ENCODE results near the gene LCE6A.

The LCE6A gene

DNA sequence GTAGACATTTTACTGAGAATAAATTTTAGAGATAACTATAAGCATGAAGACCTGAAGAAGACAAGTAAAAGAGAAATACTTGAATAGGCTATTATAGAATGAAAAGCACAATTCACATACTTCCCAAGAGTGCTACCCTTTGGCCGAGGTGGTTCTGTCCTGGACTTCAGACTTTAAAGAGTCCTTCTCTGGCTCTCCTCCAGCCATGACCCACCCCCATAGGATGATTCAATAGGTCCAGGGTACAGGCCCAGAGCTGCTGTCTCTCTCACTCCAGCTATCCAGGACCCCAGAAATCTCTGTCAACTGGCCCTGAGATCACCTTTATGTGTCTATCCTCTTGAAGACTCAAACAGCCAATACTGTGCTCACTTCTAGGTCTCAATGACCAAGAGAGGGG, 34.2 kb downstream of the LCE6A start:
- no peak for DNase-seq (ENCODE audit: low spot score)

DNA sequence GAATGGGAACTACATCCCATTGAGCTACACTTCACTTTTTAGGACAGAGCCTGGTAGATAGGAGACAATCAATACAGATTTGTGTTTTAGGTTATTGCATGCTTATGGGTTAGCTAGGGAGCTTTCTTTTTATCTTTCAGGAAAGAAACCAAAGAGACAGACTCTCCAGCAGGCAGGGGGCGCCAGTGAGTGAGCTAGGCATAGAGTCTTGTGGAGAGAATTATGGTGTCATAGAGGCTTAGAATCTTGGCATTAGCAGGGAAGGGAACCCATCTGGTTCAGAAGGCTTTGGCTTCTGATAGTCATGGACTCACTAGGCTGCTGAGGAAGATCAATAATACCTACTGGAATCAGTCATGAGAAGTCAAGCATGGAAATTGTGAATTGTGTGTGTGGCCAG, 35.4 kb downstream of the LCE6A start, which contains the start of gene SMCP:
Gene SMCP, plus strand, starts transcription at position 281 of the 400 bp plus-strand sequence. CDS start 6,101 bp downstream, outside the sequence.
- DNase-seq (ENCODE audit: low spot score): no peak

- DNase-seq (ENCODE audit: low spot score): no peak
Measured at GRCh38 chr1:152879559-152880198, 37.0 kb downstream of the LCE6A start.

DNA sequence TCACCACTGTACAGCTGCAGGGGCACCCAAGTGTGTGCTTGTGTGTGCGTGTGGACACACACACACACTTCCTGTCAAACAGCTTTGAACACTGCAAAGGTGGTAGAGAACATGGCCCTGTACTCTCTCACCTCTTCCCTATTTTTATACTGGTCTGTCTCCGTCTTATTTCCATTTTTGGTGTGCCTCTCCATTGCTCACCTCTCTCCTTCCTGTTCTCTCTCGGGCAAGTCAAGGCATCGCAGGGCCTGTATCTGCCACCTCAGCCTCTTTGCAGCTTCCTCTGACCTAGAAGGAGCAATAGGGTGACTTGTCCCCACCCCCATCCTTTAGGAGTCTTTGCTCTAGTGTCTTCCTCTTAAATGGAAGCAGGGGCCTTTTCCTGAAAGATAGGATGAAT, 37.7 kb downstream of the LCE6A start:
- DNase-seq (ENCODE audit: low spot score): no peak

- DNase-seq (ENCODE audit: low spot score): no peak
Measured at GRCh38 chr1:152880907-152881306, 38.3 kb downstream of the LCE6A start.

DNA sequence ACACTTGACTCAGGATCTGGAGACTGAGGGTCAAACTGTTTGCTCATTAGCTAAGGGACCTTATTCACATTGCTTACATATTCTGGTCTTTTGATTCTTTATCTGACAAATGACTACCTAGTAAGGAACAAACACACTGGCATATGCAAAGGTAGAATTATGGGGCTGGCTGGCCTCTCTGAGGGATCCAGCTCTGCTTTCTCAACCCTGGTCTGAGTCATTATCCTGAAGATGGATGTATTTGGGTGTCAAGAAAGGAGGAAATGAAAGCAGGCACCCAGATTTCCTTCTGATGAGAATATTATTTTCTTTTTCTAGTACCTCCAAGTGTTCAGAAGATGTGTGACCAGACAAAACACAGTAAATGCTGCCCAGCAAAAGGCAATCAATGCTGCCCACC, 41.4 kb downstream of the LCE6A start:
- DNase-seq (ENCODE audit: low spot score): no peak

DNA sequence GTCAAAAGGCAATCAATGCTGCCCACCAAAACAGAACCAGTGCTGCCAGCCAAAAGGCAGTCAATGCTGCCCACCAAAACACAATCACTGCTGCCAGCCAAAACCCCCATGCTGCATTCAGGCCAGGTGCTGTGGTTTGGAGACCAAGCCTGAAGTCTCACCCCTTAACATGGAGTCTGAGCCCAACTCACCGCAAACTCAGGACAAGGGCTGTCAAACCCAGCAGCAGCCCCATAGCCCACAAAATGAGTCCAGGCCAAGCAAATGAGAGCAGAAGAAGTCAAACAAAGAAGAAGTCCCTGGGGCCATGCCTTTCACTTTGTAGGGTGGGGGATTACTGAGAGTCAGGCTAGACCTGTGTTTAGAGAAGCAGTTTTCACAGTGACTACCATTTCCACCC, 41.9 kb downstream of the LCE6A start:
- DNase-seq (ENCODE audit: low spot score): no peak

GRCh38 chr1:152884966-152885624, 42.4 kb downstream of the LCE6A start:
- DNase-seq (ENCODE audit: low spot score): peak; percentile 20

DNA sequence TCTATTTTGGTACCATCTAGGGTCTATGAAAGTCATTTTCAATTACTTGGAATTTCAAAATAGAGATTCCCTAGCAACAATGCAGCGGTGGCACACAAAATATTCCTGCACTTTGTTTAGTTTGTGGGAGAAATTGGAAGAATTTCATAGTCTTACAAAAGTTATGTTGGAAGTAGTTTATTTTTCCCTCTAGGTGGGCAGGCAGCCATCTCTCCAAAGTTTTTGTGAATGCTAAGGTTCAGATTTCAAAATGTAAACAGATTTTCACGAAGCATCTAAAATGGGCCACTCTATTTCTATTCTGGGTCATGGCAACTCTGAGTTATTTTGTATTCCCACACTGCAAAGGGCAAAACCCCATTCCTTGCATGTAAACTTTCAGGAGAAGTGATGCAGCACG, 43.4 kb downstream of the LCE6A start:
- no peak for DNase-seq (ENCODE audit: low spot score)

DNA sequence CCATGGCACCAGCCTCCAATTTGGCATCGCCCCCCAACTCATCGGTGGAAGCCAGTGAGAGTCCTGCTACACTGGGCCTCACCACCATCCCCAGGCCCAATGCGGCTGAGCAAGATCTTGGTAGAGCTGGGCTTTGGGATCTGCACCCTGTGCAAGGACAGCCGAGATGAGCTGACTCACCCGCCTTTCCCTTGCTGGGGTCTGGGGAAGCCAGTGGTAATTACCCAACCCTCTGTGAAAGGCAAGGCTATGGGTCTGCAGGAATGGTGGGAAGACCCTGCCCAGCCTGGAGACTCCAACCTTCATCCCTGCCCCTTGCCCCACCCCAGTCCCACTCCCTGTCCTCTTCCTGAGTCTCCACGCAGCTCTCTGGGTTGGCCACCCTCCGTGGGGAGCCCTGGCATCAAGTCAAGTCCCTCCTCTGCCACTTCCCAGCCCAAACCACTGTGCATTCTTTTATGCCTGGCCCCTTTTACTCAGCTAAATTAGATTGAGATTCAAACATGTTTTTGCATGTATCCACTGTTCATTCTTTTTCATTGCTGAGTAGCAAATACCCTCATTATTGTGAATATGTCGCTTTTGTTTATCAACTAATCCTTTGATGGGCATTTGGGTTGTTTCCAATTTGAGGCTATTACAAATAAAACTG, 44.2 kb downstream of the LCE6A start:
- DNase-seq (ENCODE audit: low spot score): no peak

DNA sequence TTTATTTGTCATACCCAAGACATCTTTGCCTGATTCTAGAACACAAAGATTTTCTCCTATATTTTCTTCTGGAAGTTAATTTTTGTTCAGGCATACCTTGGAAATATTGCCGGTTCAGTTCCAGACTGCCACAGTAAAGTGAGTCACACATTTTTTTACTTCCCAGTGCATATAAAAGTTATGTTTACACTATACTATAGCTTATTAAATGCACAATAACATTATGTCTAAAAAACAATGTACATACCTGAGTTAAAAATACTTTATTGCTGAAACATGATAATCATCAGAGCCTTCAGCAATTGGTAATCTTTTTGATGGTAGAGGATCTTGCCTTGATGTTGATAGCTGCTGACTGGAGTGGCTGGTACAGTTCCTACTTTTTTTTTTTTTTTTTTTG, 45.5 kb downstream of the LCE6A start:
- DNase-seq (ENCODE audit: low spot score): no peak

Measured in AG08395 (cell line).